Measurements from ENCODE around the gene BACE1.

DNA sequence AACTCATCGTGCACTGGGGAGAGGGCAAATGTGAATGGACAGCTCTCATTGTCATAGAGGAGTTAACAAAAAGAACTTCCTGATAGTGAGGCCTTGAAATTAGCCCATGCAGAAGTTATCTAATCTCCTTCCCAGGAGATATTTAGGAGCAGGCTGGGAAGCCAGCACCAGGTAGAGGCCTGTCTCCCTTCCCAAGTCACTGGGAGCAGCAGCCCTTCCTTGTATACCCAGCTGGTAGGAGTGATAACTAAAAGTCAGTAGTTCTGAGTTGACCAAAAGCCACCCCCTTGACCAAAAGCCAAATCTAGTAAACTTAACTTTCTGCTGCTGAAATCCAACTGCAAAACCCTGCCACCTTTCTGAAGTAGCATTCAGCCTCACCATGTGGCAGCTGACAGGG is 26.3 kb downstream of the BACE1 start:
- TF ChIP-seq TAF15 (IDR thresholded peaks at IDR 0.05; ENCODE audit: low read depth, low read length, poor library complexity, severe bottlenecking) (no peak), ZNF598 (CRISPR knock-in tag; IDR thresholded peaks at IDR 0.05; ENCODE audit: borderline replicate concordance) (no peak), CHD2 (IDR thresholded peaks at IDR 0.05; ENCODE audit: low read depth, low read length) (no peak), NFATC3 (CRISPR knock-in tag; IDR thresholded peaks at IDR 0.05) (no peak), TEAD3 (CRISPR knock-in tag; optimal IDR thresholded peaks at IDR 0.05; ENCODE audit: borderline replicate concordance) (no peak), RAD51 (IDR thresholded peaks at IDR 0.05; ENCODE audit: borderline replicate concordance) (no peak), EHMT2 (IDR thresholded peaks at IDR 0.05; ENCODE audit: borderline replicate concordance, low read depth, low read length) (no peak), FOXM1 (CRISPR knock-in tag; IDR thresholded peaks at IDR 0.05) (no peak), POLR2A (IDR thresholded peaks at IDR 0.05; ENCODE audit: insufficient read depth in 1 of 2, low read depth in 2 of 2, low read length in 2 of 2) (no peak)
- TF ChIP-seq, protein P1, sequence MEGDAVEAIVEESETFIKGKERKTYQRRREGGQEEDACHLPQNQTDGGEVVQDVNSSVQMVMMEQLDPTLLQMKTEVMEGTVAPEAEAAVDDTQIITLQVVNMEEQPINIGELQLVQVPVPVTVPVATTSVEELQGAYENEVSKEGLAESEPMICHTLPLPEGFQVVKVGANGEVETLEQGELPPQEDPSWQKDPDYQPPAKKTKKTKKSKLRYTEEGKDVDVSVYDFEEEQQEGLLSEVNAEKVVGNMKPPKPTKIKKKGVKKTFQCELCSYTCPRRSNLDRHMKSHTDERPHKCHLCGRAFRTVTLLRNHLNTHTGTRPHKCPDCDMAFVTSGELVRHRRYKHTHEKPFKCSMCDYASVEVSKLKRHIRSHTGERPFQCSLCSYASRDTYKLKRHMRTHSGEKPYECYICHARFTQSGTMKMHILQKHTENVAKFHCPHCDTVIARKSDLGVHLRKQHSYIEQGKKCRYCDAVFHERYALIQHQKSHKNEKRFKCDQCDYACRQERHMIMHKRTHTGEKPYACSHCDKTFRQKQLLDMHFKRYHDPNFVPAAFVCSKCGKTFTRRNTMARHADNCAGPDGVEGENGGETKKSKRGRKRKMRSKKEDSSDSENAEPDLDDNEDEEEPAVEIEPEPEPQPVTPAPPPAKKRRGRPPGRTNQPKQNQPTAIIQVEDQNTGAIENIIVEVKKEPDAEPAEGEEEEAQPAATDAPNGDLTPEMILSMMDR (CRISPR knock-in tag; IDR thresholded peaks at IDR 0.05): no peak
- TF ChIP-seq, protein P2, sequence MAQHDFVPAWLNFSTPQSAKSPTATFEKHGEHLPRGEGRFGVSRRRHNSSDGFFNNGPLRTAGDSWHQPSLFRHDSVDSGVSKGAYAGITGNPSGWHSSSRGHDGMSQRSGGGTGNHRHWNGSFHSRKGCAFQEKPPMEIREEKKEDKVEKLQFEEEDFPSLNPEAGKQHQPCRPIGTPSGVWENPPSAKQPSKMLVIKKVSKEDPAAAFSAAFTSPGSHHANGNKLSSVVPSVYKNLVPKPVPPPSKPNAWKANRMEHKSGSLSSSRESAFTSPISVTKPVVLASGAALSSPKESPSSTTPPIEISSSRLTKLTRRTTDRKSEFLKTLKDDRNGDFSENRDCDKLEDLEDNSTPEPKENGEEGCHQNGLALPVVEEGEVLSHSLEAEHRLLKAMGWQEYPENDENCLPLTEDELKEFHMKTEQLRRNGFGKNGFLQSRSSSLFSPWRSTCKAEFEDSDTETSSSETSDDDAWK (CRISPR knock-in tag; IDR thresholded peaks at IDR 0.05): no peak
- TF ChIP-seq, protein P3, sequence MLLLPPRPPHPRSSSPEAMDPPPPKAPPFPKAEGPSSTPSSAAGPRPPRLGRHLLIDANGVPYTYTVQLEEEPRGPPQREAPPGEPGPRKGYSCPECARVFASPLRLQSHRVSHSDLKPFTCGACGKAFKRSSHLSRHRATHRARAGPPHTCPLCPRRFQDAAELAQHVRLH (CRISPR knock-in tag; IDR thresholded peaks at IDR 0.05; ENCODE audit: borderline replicate concordance, low read depth): no peak
- TF ChIP-seq, protein P4, sequence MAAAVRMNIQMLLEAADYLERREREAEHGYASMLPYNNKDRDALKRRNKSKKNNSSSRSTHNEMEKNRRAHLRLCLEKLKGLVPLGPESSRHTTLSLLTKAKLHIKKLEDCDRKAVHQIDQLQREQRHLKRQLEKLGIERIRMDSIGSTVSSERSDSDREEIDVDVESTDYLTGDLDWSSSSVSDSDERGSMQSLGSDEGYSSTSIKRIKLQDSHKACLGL (CRISPR knock-in tag; IDR thresholded peaks at IDR 0.05): no peak
